Astrocyte (in vitro differentiated cells and primary cell): Measurements from ENCODE around the gene CTCF. TPM values are rescaled to one million over a fixed set of nuclear protein-coding genes. Genes with fewer than 3 reads are reported as not detected.

Experiments used
- DNase-seq: peaks from one replicate; pipeline ENCODE4 v3.0.0-alpha.2; 2010; ENCODE audit warnings: low read depth
- FAIRE-seq: peaks from 2 replicates; lab custom pipeline; 2011; peaks lifted over from hg19 to GRCh38; lab: Jason Lieb, UNC
- H2AFZ ChIP-seq: 2 replicates; pipeline ENCODE4 v1.6.0; 2012; ENCODE audit warnings: low read depth, low read length, inconsistent platforms
- H3K27ac ChIP-seq: 2 replicates; pipeline ENCODE4 v1.5.1; 2011; ENCODE audit warnings: low read depth, low read length, inconsistent platforms
- H3K27me3 ChIP-seq: 2 replicates; pipeline ENCODE4 v1.6.0; 2011; ENCODE audit warnings: low read length, inconsistent platforms; ENCODE audit not compliant: insufficient read depth
- H3K36me3 ChIP-seq: 2 replicates; pipeline ENCODE4 v1.5.1; 2011; ENCODE audit warnings: low read length, inconsistent platforms; ENCODE audit not compliant: insufficient read depth
- H3K4me1 ChIP-seq: 2 replicates; pipeline ENCODE4 v1.5.1; 2011; ENCODE audit warnings: low read length, inconsistent platforms; ENCODE audit not compliant: insufficient read depth
- H3K4me2 ChIP-seq: 2 replicates; pipeline ENCODE4 v1.6.0; 2012; ENCODE audit warnings: low read length, inconsistent platforms
- H3K4me3 ChIP-seq: 2 replicates; pipeline ENCODE4 v1.5.1; 2011; ENCODE audit warnings: low read depth, mild to moderate bottlenecking, low read length, inconsistent platforms; ENCODE audit not compliant: insufficient read depth
- H3K79me2 ChIP-seq: 2 replicates; pipeline ENCODE4 v1.6.0; 2012; ENCODE audit warnings: mild to moderate bottlenecking, low read length, inconsistent platforms; ENCODE audit not compliant: insufficient read depth
- H3K9ac ChIP-seq: 2 replicates; pipeline ENCODE4 v1.6.0; 2012; ENCODE audit warnings: mild to moderate bottlenecking, low read length, inconsistent platforms
- H3K9me3 ChIP-seq: 2 replicates; pipeline ENCODE4 v1.5.1; 2012; ENCODE audit warnings: low read depth, mild to moderate bottlenecking, low read length, inconsistent platforms; ENCODE audit not compliant: insufficient read depth
- H4K20me1 ChIP-seq: 2 replicates; pipeline ENCODE4 v1.6.0; 2012; ENCODE audit warnings: low read length, inconsistent platforms; ENCODE audit not compliant: insufficient read depth
- H3K27ac Mint-ChIP-seq: one replicate; pipeline ENCODE4 v1.8.0; 2021; ENCODE audit warnings: mild to moderate bottlenecking, mixed read lengths; ENCODE audit not compliant: unreplicated experiment
- H3K27me3 Mint-ChIP-seq: one replicate; pipeline ENCODE4 v1.8.0; 2021; ENCODE audit warnings: low read depth, mixed read lengths; ENCODE audit not compliant: unreplicated experiment
- H3K36me3 Mint-ChIP-seq: one replicate; pipeline ENCODE4 v1.8.0; 2021; ENCODE audit warnings: low read depth, mixed read lengths; ENCODE audit not compliant: unreplicated experiment
- H3K4me1 Mint-ChIP-seq: one replicate; pipeline ENCODE4 v1.8.0; 2021; ENCODE audit warnings: low read depth, mixed read lengths; ENCODE audit not compliant: unreplicated experiment
- H3K4me3 Mint-ChIP-seq: one replicate; pipeline ENCODE4 v1.8.0; 2021; ENCODE audit warnings: mild to moderate bottlenecking, moderate library complexity, mixed read lengths; ENCODE audit not compliant: unreplicated experiment
- H3K9me3 Mint-ChIP-seq: one replicate; pipeline ENCODE4 v1.8.0; 2021; ENCODE audit warnings: mild to moderate bottlenecking, mixed read lengths; ENCODE audit not compliant: unreplicated experiment
- CTCF ChIP-seq: IDR thresholded peaks from 2 replicates; pipeline ENCODE4 v1.5.1; 2011; ENCODE audit warnings: low read depth, mild to moderate bottlenecking, inconsistent platforms, low read length, moderate library complexity; ENCODE audit not compliant: insufficient read depth
- EZH2 ChIP-seq: IDR thresholded peaks from 2 replicates; pipeline ENCODE4 v1.6.1; 2012; ENCODE audit warnings: mild to moderate bottlenecking, low read length, inconsistent platforms; ENCODE audit not compliant: insufficient read depth
- total RNA-seq: library from RNA; stranded (reverse); gene quantifications from 2 replicates; pipeline ENCODE4 v1.2.1, GENCODE V29; 2021

The CTCF gene
- total RNA-seq, 1 donor from 2014 or later = 26.8 TPM

GRCh38 chr16:67672739-67673662 is 110.7 kb downstream of the CTCF start:
- no peaks in the 10 kb centered on the region for H3K36me3 ChIP-seq
- no peaks in the 10 kb centered on the region for H3K4me1 Mint-ChIP-seq
- no peaks in the 10 kb centered on the region for H3K9me3 Mint-ChIP-seq
- H3K27me3 ChIP-seq = no peaks in the 10 kb centered on the region
- H3K4me3 ChIP-seq = no peak overlapping the region
- no peak overlapping the region for H3K27ac Mint-ChIP-seq
- no peaks in the 10 kb centered on the region for H3K79me2 ChIP-seq
- H3K4me1 ChIP-seq = peaks cover 9% of the 10 kb centered on the region
- peaks cover 11% of the 10 kb centered on the region for H3K36me3 Mint-ChIP-seq
- peak; percentile 47 for DNase-seq
- no peaks in the 10 kb centered on the region for H3K27me3 Mint-ChIP-seq
- no peak overlapping the region for H3K9ac ChIP-seq
- H4K20me1 ChIP-seq = peaks cover 7% of the 10 kb centered on the region
- no peak for FAIRE-seq
- H3K4me3 Mint-ChIP-seq = no peak overlapping the region
- H3K27ac ChIP-seq = no peak overlapping the region
- H3K9me3 ChIP-seq = no peaks in the 10 kb centered on the region
- TF ChIP-seq EZH2 (no peak), CTCF (peak; percentile 73)
- no peak overlapping the region for H3K4me2 ChIP-seq
- H2AFZ ChIP-seq = no peak overlapping the region

GRCh38 chr16:67673712-67674580 is 111.6 kb downstream of the CTCF start:
- H4K20me1 ChIP-seq = peaks cover 7% of the 10 kb centered on the region
- FAIRE-seq (no peak), DNase-seq (no peak)
- Mint-ChIP-seq H3K36me3 (peaks cover 9% of the 10 kb centered on the region), H3K4me3 (no peak overlapping the region), H3K4me1 (no peaks in the 10 kb centered on the region), H3K9me3 (no peaks in the 10 kb centered on the region), H3K27ac (peak overlapping the region; percentile 58), H3K27me3 (no peaks in the 10 kb centered on the region)
- no peaks in the 10 kb centered on the region for H3K79me2 ChIP-seq
- no peak overlapping the region for H2AFZ ChIP-seq
- H3K9ac ChIP-seq = no peak overlapping the region
- H3K4me2 ChIP-seq = no peak overlapping the region
- no peak for TF ChIP-seq EZH2
- no peaks in the 10 kb centered on the region for H3K27me3 ChIP-seq
- H3K4me3 ChIP-seq = no peak overlapping the region
- no peaks in the 10 kb centered on the region for H3K9me3 ChIP-seq
- no peaks in the 10 kb centered on the region for H3K36me3 ChIP-seq
- H3K4me1 ChIP-seq = peaks cover 7% of the 10 kb centered on the region
- H3K27ac ChIP-seq = no peak overlapping the region

DNA sequence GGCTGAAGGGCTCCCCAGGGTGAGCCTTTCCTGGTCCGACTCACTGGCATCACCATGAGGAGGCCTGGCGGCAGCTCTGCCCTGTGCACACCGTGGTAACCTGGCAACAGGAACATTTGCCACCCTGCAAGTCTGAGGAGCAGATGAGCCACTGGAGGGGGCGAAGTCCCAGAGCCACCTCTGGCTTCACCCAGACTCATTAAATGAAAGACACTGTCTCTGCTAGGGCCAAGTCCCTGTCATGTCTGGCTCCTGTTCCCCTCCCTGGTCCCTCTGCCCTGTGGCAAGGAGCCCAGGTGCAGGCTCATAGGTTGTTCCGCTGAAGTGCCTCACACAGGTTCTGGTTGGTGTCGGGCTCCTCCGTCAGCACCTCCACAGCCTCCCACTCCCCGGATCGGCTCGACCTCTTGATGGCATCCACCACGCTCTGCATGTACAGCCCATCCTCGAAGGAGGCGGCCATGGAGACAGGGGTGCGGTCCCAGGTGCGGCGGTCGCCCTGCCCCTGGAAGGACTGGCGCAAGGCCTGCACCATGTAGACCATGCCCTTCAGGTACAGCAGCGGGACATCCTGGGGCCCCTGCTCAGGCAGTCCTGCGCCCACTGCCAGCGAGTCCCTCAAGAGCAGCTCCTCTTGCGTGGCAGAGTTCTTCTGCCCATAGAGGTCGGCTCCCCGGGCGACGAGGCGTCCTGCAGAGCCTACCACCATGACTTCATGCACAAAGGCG is 112.7 kb downstream of the CTCF start:
- Histone ChIP-seq H3K4me1 (peaks cover 7% of the 10 kb centered on the region), H3K9me3 (no peaks in the 10 kb centered on the region), H4K20me1 (peaks cover 7% of the 10 kb centered on the region), H3K9ac (no peak overlapping the region), H3K79me2 (no peaks in the 10 kb centered on the region), H3K36me3 (no peaks in the 10 kb centered on the region), H3K27ac (no peak overlapping the region), H2AFZ (no peak overlapping the region), H3K27me3 (no peaks in the 10 kb centered on the region), H3K4me3 (no peak overlapping the region), H3K4me2 (no peak overlapping the region)
- Mint-ChIP-seq H3K4me3 (no peak overlapping the region), H3K27me3 (no peaks in the 10 kb centered on the region), H3K36me3 (peaks cover 9% of the 10 kb centered on the region), H3K4me1 (no peaks in the 10 kb centered on the region), H3K27ac (no peak overlapping the region), H3K9me3 (no peaks in the 10 kb centered on the region)
- DNase-seq = no peak
- TF ChIP-seq EZH2 = no peak
- TF ChIP-seq CTCF = no peak
- FAIRE-seq = no peak
